ENCODE results near the gene UNC5CL. TPM values are rescaled to one million over a fixed set of nuclear protein-coding genes. Genes with fewer than 3 reads are reported as not detected.

Gene UNC5CL
- 1 to 10 TPM; 1.8 to 1.9 TPM for total RNA-seq

DNA sequence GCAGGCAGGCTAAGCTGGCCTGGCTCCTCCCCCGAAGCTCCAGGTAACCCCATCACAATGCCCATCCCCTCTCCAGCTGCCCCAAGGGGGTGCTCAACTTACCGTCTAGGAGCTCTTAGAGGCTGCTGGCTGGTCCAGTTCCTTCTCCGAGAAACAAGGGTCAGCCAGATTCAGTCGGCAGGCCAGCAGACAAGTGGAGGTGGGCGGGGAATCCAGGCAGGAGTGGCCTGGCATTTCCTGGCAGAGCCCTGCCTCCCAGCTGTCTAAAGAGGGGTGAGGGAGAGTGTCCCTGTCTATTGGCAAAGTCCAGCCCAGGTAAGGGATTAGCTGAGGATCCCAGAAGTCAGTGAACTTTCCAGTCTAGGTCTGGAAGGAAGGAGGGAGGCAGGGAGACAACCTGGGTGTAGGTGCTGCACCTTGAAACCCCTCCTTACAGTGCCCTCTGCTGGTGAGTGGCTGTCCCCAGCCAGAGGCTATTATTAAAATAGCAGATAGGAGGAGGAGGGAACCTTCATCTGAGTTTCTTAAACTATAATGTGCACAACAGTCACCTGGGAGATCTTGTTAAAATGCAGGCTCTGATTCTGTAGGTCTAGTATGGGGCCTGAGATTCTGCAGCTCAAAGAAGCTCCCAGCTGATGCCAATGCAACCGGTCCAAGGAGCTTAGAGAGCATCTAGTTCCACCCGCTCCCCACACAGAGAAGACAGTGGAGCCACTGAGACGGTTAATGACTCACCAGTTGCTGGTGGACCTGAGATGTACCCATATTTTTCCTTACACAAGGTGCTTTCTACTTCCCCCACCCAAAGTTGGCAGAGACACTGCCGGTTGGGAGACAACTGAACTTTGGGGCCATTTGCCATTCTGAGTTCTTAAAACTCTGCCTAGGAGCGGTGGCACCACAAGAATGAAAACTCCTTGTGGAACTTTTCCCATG lies at the start of gene UNC5CL:
Gene UNC5CL, minus strand, starts transcription at position 162 of the 939 bp plus-strand sequence. CDS start 4,147 bp downstream, outside the sequence.
- H3K4me3 Mint-ChIP-seq, result no peak within 1 kb of the TSS
- ChIA-PET CTCF (interaction anchor here (0.5 to 3.5 kb wide), 14 partner anchors 10 to 549 kb away, joined by 3 to 27 read pairs (median 3); partner anchors contain the start of gene APOBEC2), POLR2A (interaction anchor here (0.6 kb wide), 1 partner anchor 137 kb away, joined by 3 read pairs; no protein-coding TSS in a partner anchor)
- no peaks in the 10 kb centered on the region for H3K9me3 Mint-ChIP-seq (ENCODE audit: low read depth)
- DNase-seq, result peak; percentile 79
- H3K27me3 Mint-ChIP-seq, result no peaks in the 10 kb centered on the region
- peaks cover 4% of the 10 kb centered on the region for H3K36me3 Mint-ChIP-seq (ENCODE audit: low read depth)
- peak; percentile 77 for ATAC-seq
- intact Hi-C loops (cut with DNase I, micrococcal nuclease), result no loop called here
- H3K4me1 Mint-ChIP-seq, result peaks cover 8% of the 10 kb centered on the region
- no peak within 1 kb of the TSS for H3K27ac Mint-ChIP-seq

DNA sequence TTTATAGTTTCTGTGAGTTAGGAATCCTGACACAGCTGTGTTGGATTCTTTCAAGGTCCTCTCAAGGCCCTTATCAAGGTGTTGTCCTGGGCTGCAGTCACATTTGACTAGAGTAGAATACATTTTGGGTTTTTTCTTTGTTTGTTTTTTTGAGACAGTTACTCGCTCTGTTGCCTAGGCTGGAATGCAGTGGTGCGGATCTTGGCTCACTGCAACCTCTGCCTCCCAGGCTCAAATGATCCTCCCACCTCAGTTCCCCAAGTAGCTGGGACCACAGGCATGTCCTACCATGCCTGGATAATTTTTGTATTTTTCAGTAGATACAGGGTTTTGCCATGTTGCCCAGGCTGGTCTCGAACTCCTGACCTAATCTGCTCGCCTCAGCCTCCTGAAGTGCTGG lies 49.4 kb upstream of the UNC5CL start:
- H3K4me3 Mint-ChIP-seq, result no peak overlapping the region
- ATAC-seq (no peak), DNase-seq (no peak)
- ChIA-PET CTCF (interaction anchor here (0.7 to 1.5 kb wide), 2 partner anchors 42 to 94 kb away, joined by 4 read pairs; no protein-coding TSS in a partner anchor), POLR2A (interaction anchor here (1.2 kb wide), 1 partner anchor 15 kb away, joined by 5 read pairs; no protein-coding TSS in a partner anchor)
- no peak overlapping the region for H3K27ac Mint-ChIP-seq
- peaks cover 7% of the 10 kb centered on the region for H3K4me1 Mint-ChIP-seq
- peaks cover 48% of the 10 kb centered on the region for H3K36me3 Mint-ChIP-seq (ENCODE audit: low read depth)
- H3K27me3 Mint-ChIP-seq, result no peaks in the 10 kb centered on the region
- no peaks in the 10 kb centered on the region for H3K9me3 Mint-ChIP-seq (ENCODE audit: low read depth)
- intact Hi-C loops (cut with DNase I, micrococcal nuclease), result no loop called here

- Mint-ChIP-seq H3K4me3 (no peak overlapping the region), H3K9me3 (ENCODE audit: low read depth) (no peaks in the 10 kb centered on the region), H3K27me3 (no peaks in the 10 kb centered on the region), H3K4me1 (peaks cover 29% of the 10 kb centered on the region), H3K27ac (no peak overlapping the region), H3K36me3 (ENCODE audit: low read depth) (peaks cover 48% of the 10 kb centered on the region)
- intact Hi-C loops (cut with DNase I, micrococcal nuclease), result no loop called here
- POLR2A ChIA-PET, result interaction anchor here (0.6 kb wide), 1 partner anchor 36 kb away, joined by 11 read pairs; no protein-coding TSS in a partner anchor
- CTCF ChIA-PET, result interaction anchor here (1.0 kb wide), 1 partner anchor 10 kb away, joined by 3 read pairs; no protein-coding TSS in a partner anchor
- ATAC-seq (no peak), DNase-seq (no peak)
Observed at GRCh38 chr6:41085182-41085581, 46.2 kb upstream of the UNC5CL start.

- no peaks in the 10 kb centered on the region for H3K27me3 Mint-ChIP-seq
- H3K36me3 Mint-ChIP-seq (ENCODE audit: low read depth), result peaks cover 59% of the 10 kb centered on the region
- intact Hi-C loops (cut with DNase I, micrococcal nuclease), result no loop called here
- ChIA-PET CTCF (interaction anchor here (1.3 to 1.8 kb wide), 2 partner anchors 9 to 99 kb away, joined by 3 to 5 read pairs; no protein-coding TSS in a partner anchor), POLR2A (no interaction called here)
- no peak for DNase-seq
- no peak for ATAC-seq
- peaks cover 47% of the 10 kb centered on the region for H3K4me1 Mint-ChIP-seq
- H3K27ac Mint-ChIP-seq, result no peak overlapping the region
- H3K9me3 Mint-ChIP-seq (ENCODE audit: low read depth), result no peaks in the 10 kb centered on the region
- H3K4me3 Mint-ChIP-seq, result no peak overlapping the region
Observed at GRCh38 chr6:41083072-41083471, 44.1 kb upstream of the UNC5CL start.

GRCh38 chr6:41080621-41081020 lies 41.6 kb upstream of the UNC5CL start:
- intact Hi-C loops (cut with DNase I, micrococcal nuclease), result no loop called here
- POLR2A ChIA-PET, result no interaction called here
- CTCF ChIA-PET, result interaction anchor here (1.1 to 2.2 kb wide), 2 partner anchors 9 to 12 kb away, joined by 3 to 11 read pairs; no protein-coding TSS in a partner anchor
- Mint-ChIP-seq H3K27ac (peak overlapping the region; percentile 91), H3K27me3 (no peaks in the 10 kb centered on the region), H3K9me3 (ENCODE audit: low read depth) (no peaks in the 10 kb centered on the region), H3K4me3 (peak overlapping the region; percentile 45), H3K4me1 (peaks cover 62% of the 10 kb centered on the region), H3K36me3 (ENCODE audit: low read depth) (peaks cover 57% of the 10 kb centered on the region)
- ATAC-seq, result peak; percentile 74
- peak; percentile 20 for DNase-seq

- H3K4me3 Mint-ChIP-seq, result no peak overlapping the region
- no peaks in the 10 kb centered on the region for H3K27me3 Mint-ChIP-seq
- H3K9me3 Mint-ChIP-seq (ENCODE audit: low read depth), result no peaks in the 10 kb centered on the region
- no peak for DNase-seq
- ChIA-PET POLR2A (no interaction called here), CTCF (interaction anchor here (0.6 to 2.2 kb wide), 5 partner anchors 10 to 111 kb away, joined by 3 to 11 read pairs (median 3); no protein-coding TSS in a partner anchor)
- peaks cover 60% of the 10 kb centered on the region for H3K36me3 Mint-ChIP-seq (ENCODE audit: low read depth)
- H3K27ac Mint-ChIP-seq, result peak overlapping the region; percentile 72
- peaks cover 75% of the 10 kb centered on the region for H3K4me1 Mint-ChIP-seq
- intact Hi-C loops (cut with DNase I, micrococcal nuclease), result loop anchor here in 1 of 2 experiments (10.0 kb wide), 1 partner anchor 106 kb away; no protein-coding TSS in a partner anchor
- no peak for ATAC-seq
Observed at GRCh38 chr6:41079080-41079479, 40.1 kb upstream of the UNC5CL start.

- no peak for ATAC-seq
- no peak for DNase-seq
- CTCF ChIA-PET, result no interaction called here
- Mint-ChIP-seq H3K9me3 (ENCODE audit: low read depth) (no peaks in the 10 kb centered on the region), H3K27me3 (no peaks in the 10 kb centered on the region), H3K36me3 (ENCODE audit: low read depth) (peaks cover 58% of the 10 kb centered on the region), H3K4me1 (peaks cover 74% of the 10 kb centered on the region), H3K27ac (peak overlapping the region; percentile 24), H3K4me3 (no peak overlapping the region)
- POLR2A ChIA-PET, result no interaction called here
- intact Hi-C loops (cut with DNase I, micrococcal nuclease), result loop anchor here in 1 of 2 experiments (10.0 kb wide), 1 partner anchor 107 kb away; no protein-coding TSS in a partner anchor
Observed at GRCh38 chr6:41078101-41078500, 39.1 kb upstream of the UNC5CL start.

DNA sequence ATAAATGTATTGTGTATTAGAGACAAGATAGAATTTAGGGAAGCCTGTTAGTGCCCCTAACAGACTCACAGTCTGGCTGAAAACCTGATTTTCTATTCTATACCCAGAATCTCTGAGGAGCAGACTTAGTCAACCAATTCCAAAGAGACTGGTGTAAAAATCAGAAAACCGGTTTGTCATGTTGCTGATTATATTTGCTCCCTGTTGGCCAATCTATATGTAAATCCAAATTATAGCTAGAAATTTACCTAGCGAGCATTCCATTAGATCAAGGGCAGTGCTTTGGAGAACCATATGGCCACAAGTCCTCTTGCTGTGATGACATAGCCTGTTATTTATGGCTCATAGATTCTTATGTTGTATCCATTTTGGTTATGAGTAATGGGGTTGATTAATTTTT lies 38.5 kb upstream of the UNC5CL start:
- H3K9me3 Mint-ChIP-seq (ENCODE audit: low read depth), result no peaks in the 10 kb centered on the region
- intact Hi-C loops (cut with DNase I, micrococcal nuclease), result loop anchor here in 1 of 2 experiments (10.0 kb wide), 1 partner anchor 107 kb away; no protein-coding TSS in a partner anchor
- peak overlapping the region; percentile 43 for H3K27ac Mint-ChIP-seq
- DNase-seq (no peak), ATAC-seq (no peak)
- no peak overlapping the region for H3K4me3 Mint-ChIP-seq
- POLR2A ChIA-PET, result no interaction called here
- H3K4me1 Mint-ChIP-seq, result peaks cover 68% of the 10 kb centered on the region
- no peaks in the 10 kb centered on the region for H3K27me3 Mint-ChIP-seq
- CTCF ChIA-PET, result no interaction called here
- peaks cover 52% of the 10 kb centered on the region for H3K36me3 Mint-ChIP-seq (ENCODE audit: low read depth)

- Mint-ChIP-seq H3K27ac (peak overlapping the region; percentile 98), H3K4me1 (peaks cover 63% of the 10 kb centered on the region), H3K9me3 (ENCODE audit: low read depth) (no peaks in the 10 kb centered on the region), H3K27me3 (no peaks in the 10 kb centered on the region), H3K36me3 (ENCODE audit: low read depth) (peaks cover 53% of the 10 kb centered on the region), H3K4me3 (peak overlapping the region; percentile 94)
- CTCF ChIA-PET, result interaction anchor here (0.5 to 1.8 kb wide), 9 partner anchors 9 to 712 kb away, joined by 3 to 5 read pairs (median 3); partner anchors contain the start of genes APOBEC2 and TOMM6
- ATAC-seq (no peak), DNase-seq (no peak)
- intact Hi-C loops (cut with DNase I, micrococcal nuclease), result loop anchor here in 1 of 2 experiments (10.0 kb wide), 1 partner anchor 109 kb away; no protein-coding TSS in a partner anchor
- POLR2A ChIA-PET, result interaction anchor here (0.6 kb wide), 1 partner anchor 234 kb away, joined by 5 read pairs; no protein-coding TSS in a partner anchor
Observed at GRCh38 chr6:41075651-41076626, 36.9 kb upstream of the UNC5CL start.

DNA sequence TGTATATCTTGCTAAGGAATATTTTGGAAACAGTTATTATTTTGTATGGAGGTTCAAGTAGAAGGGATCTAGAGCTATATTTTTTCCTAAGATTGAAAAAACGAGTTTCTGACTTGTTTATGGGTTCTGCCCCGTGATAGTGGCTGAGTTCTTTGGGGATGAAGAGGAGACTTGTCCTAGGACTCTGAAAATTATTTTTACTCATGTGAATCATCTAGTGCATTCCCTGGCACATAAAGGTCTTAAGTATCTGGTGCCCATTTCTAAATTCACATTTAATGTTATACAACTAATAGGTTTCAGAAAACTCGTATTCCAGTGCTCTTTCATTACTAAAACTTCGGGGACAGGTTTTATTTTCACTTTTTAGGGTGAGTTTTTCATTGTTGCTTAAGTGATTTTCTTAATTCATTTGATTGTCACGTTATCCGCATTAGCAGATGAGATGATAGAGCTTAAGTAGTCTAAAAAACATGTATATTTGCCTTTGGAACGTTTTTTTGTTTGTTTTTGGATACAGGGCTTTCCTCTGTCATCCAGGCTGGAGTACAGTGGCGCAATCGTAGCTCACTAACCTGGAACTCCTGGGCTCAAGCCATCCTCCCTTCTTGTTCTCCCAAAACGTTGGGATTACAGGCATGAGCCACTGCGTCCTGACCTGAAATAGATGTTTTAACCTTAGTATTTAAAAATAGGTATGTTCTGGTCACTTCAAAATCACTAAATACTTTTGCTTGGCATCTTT lies 35.8 kb upstream of the UNC5CL start:
- CTCF ChIA-PET, result interaction anchor here (0.6 to 1.8 kb wide), 7 partner anchors 10 to 1926 kb away, joined by 3 to 5 read pairs (median 3); partner anchors contain the start of genes TOMM6 and TREML2

More for the DNA sequence above, 35.8 kb upstream of the UNC5CL start:
- POLR2A ChIA-PET, result interaction anchor here (0.6 kb wide), 1 partner anchor 235 kb away, joined by 5 read pairs; no protein-coding TSS in a partner anchor
- H3K36me3 Mint-ChIP-seq (ENCODE audit: low read depth), result peaks cover 48% of the 10 kb centered on the region
- ATAC-seq (no peak), DNase-seq (no peak)
- H3K4me3 Mint-ChIP-seq, result peak overlapping the region; percentile 94
- no peaks in the 10 kb centered on the region for H3K9me3 Mint-ChIP-seq (ENCODE audit: low read depth)
- peaks cover 59% of the 10 kb centered on the region for H3K4me1 Mint-ChIP-seq
- no peaks in the 10 kb centered on the region for H3K27me3 Mint-ChIP-seq
- H3K27ac Mint-ChIP-seq, result peak overlapping the region; percentile 98
- intact Hi-C loops (cut with DNase I, micrococcal nuclease), result loop anchor here (5.0 to 10.0 kb wide), 7 partner anchors 107 to 1848 kb away; partner anchors contain the start of genes CCND3 (in 1 of the 2) and KCNK5 (in 1 of the 2)

Data from activated CD4-positive, alpha-beta T cell treated with anti-CD3 and anti-CD28 coated beads for 36 hours (primary cell).